ENCODE data around the gene SENP2.
"Not testable (repeated sequence)": the region's sequence is repeated elsewhere in the genome, so short reads cannot be mapped to it uniquely, and the experiment has no call there.

The SENP2 gene

DNA sequence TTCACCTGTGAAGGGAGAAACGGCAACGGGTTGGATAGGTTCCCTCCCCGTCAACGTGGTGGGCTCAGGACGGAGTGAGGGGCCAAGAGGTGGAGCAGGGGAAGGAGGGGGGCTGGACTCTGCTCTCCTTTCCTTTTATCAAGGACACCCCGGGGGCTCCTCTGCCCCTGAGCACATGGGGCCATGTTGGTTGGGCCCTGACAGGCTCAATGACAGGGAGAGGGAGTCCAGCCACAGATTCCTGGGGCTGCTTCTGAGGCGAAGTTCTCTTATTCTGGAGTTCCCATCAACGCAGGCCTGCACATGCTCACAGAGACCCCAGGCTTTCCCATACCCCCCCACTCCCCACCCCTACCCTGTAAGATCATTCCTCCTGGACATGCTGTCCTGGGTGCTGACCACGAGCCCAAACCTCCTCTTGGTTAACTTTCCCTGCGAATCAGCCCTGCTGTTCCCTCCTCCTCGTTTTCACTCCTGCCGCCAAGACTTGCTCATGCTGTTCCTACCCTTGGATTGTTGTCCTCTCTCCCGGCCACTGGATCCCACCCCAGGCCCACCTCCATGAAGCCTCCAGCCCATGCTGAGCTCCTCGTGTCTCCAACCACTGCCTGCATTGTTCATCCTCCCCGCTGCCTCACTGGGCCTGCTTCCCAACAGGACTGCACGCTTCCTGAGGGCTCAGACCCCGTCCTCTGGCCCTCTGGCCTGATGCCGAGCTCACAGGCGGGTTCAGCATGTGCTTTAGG lies 61.2 kb downstream of the SENP2 start:
- in situ Hi-C loops (cut with HindIII; ENCODE audit: low sequenced_read_pairs) = no loop called here

DNA sequence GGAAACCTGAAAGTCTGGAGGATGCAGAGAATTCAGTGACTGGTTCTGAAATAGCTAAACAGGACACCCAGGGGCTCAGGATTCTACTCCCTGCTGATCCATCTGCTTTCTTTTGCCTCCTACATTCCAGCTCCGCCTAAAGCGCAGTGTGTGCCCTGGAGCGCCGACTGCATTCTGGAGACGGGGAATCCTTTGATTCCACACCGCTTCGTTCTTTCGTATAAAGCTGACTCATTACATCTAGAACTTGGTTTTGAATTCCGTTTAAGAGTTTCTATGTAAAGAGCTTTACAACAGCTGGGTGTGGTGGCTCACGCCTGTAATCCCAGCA lies 61.8 kb downstream of the SENP2 start:
- in situ Hi-C loops (cut with HindIII; ENCODE audit: low sequenced_read_pairs) = no loop called here

DNA sequence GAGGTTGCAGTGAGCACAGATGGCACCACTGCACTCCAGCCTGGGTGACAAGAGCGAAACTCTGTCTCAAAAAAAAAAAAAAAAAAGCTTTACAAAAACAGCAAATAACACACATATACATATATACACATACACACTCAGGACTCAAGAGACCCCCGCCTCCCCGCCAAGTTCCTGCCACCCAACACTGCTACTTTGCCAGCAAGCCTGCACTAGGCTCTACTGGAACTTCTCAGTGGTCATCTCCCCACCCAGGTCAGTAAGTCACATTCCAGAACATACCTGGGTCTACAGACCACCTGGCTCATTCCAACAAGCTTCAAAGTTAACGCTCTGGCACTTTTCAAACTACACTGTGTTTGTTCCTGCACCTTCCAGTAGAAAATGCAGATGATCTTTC lies 62.3 kb downstream of the SENP2 start:
- in situ Hi-C loops (cut with HindIII; ENCODE audit: low sequenced_read_pairs) = no loop called here

DNA sequence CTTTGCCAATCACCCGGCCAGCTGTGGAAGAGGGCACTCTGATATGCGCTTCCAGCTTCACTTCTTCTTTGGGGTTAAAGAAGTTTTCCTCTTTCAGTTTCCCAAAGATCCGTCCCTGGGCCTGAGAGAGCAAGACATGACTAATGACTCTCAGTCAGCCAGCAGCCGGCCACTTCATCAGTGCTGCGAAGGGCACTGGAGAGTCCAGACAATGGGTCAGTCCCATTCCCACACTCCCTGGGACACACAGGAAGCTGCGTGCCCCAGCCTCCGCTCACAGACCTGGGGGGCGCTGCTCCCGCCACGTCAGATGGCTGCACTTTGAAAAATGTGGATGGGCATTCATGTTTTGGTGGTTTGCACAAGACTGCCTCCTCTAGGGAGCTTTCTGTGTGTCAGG lies 63.3 kb downstream of the SENP2 start:
- in situ Hi-C loops (cut with HindIII; ENCODE audit: low sequenced_read_pairs) = no loop called here

DNA sequence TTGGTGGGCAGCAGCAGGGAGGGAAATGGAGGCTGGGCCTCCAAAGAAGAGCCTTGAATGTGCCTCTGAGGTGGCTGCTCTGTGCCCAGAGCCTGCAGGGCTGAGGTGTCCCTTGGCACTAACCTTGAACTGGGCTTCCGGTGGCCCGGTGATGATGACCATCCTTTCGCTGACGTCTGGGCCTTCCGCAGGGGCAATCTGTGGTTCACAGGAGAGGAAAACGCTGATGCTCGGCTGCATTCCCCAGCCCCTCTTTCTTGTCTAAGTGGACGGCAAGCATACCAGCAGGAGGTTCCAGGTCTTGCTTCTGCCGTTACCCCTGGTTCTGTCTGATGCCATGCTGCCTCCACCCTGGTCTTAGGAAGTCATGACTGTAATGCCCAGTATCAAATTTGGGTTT lies 65.9 kb downstream of the SENP2 start:
- in situ Hi-C loops (cut with HindIII; ENCODE audit: low sequenced_read_pairs) = no loop called here

DNA sequence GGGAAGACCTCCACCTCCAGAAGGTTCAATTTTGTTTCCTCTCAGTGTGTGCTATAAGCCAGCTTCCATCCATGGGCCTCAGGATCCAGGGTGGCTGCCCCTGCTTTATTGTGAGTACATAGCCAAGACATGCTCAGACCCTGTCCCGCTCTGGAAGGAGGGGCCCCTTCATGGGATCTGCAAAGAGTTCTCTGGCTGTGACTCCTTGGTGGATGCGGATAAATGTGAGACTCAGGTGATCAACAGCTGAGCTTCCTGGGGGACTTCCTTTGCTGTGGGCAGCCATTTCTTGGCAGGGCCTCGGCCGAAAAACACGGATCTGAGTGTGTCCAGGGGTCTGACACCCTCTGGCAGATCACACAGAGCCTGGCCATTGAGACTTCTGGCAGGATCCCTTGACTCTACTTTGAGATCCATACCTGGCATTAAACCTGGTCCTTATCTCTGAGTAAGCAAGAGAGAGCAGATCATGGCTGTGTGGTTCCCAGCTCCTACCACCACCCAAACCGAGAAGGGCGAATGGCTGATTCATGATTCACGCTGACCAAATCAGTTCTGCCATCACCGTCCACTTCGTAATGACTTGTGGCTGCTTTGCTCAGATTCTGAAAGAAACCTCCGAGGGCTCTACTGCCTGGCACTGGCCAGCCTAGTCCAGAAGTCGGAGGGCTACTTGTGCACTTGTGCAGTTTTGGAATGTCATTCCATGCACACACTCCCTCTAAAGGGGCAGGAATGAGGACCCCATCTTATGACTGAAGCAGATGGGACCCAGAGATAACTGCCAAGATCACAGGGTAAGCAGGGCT lies 68.1 kb downstream of the SENP2 start:
- in situ Hi-C loops (cut with HindIII; ENCODE audit: low sequenced_read_pairs) = no loop called here

DNA sequence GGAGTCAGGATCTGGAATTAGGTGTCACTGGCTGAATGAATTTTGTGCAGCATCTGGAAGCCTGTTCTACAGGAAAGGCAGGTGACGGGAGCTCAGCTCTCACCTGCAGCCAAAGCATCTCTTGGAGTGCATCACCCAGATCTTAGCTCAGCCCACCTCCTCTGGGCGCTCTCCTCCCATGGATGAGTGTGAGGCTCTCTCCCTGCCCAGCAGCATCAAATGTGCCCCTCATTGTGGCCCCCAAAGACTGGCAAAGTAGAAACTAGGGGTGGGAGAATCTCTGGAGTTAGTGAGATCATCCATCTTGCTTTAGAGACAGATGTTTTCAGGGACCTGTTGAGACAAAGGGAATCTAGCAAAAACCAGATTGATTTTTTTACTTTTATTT lies 68.7 kb downstream of the SENP2 start:
- in situ Hi-C loops (cut with HindIII; ENCODE audit: low sequenced_read_pairs) = no loop called here

DNA sequence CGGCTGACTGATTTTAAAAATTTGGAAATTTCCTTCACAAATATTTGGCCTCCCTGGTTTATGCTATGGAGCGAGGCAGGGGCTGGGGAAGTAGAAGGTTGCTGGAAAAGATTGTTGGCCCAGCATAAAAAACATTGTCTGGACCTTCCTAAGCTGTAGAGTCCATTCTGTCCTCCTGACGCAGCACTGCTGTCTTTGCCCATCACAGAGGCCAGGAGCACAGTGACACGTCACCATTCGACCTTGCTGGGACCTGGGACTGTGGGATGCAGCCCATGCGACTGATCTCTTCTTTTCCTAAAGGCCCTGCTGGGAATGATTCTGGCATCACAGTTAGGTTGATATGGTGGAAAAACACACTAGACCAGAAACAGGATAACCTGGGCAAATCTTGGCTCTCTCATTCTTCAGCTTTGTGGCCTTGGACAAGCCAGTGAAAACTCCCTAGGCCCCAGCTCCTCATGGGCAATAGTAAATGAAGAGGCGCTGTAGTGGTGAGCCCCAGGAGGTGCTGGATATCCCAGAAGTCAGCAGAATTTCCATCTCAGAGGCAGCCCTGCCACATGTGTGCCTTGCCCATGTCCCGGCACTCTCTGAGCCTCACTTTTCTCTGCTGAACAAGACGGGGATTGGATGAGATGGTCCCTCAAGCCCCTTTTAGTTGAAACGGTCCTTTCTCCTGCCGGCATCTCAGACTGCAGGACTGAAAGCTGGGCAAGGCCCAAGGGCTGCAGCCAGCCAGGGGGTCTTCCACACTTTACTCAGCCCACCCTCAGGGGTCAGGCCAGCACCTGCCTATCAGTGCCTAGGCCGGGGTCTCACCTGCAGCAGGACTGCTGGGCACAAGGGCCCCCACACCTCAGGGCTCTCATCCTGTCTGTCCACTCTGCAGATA lies 69.6 kb downstream of the SENP2 start:
- in situ Hi-C loops (cut with HindIII; ENCODE audit: low sequenced_read_pairs) = no loop called here

DNA sequence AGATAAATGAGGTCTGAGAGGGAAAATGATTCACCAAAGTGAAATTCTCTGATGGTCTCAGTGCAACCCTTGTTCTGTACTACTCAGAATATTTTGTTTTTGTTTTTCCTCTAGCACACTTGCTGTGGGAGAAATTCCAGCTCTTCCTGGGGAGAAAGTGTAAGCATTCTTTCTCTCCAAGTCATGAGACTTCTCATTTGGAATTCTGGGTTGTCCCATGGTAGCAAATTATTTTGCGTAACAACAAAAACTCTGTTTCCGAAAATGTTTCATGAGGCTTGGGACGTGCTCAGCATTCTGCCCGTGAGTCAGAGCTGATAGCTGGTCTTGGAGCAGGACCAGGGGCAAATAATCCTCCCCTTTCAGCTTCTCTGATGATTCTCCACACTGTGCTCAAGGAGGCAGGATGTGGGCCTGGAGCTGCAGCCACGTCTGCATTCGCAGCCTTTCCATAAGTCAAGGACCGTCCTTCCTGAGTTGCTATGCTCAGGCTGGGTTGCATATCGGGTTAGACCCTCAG lies 70.3 kb downstream of the SENP2 start:
- in situ Hi-C loops (cut with HindIII; ENCODE audit: low sequenced_read_pairs) = no loop called here

DNA sequence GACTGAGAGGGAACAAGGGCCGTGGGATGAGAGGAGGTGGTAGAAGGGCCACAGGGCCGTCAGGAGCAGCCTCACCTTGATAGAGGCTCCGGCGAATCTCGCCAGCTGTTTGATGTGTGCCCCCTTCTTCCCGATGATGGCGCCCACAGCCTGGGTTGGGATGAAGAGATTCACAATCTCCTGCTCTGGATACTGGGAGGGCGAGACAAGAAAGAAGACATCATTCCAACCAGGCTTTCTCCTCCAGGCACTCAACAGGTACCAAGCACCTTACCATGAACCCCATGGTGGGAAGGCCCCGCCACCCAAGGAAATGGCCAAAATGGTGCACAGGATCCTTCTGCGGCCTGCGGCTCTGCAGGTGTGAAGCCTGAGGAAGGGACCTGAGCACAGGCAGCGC lies 71.1 kb downstream of the SENP2 start:
- in situ Hi-C loops (cut with HindIII; ENCODE audit: low sequenced_read_pairs) = no loop called here

DNA sequence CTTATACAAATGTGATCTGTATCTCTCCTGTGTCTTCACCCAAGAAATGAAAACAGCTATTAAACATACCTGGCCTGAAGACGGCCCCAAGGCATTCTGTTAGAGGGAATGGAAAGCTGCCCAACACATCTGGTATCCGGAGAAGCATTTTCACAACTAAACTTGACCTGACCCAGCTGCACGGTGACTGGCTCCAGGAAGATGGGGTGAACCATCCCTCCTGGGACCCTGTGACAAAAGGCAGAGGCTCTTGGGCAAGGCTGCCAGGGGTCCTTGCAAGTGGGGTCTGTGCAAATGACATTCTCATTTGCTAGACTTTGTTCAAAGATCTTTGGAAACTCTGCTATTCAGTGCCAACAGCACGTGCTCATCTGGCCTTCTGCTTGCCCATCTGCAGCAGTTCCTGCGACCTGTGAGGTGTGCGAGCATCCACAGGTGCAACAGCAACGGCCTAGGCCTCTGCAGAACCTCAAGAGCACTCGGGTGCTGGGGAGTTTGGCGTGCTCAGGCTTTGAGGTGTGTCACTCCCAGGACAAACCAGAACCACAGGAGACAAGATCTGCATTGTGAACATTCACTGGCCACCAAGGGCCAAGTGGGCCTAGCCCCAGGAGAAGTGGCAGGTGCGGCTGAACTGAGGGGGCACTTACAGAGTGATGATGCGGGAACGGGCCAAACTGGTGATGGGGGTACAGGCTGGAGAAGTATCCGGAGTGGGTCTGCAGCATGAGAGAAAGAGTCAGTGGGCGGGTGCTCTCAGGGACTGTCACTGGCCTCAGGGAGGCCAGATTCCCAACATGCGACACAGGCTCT lies 71.8 kb downstream of the SENP2 start:
- in situ Hi-C loops (cut with HindIII; ENCODE audit: low sequenced_read_pairs) = no loop called here

DNA sequence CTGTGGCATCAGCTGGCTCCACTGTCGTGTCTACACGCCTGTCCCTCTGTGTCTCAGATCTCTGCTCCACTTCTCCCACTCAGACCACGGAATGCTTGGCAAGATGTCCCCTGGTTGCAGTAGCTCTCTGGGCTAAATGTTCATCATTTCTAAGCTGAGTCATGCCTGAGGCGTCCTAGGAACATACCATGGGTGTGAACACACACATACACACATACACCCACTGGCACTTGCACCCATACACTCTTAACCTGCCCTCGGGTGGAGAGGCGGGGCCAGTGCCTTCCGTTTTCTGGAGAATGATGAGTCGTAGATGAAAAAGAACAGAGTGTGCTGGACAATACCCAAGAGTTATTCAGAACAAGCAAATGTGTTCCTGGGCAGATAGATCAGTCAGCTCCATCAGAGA lies 72.4 kb downstream of the SENP2 start:
- in situ Hi-C loops (cut with HindIII; ENCODE audit: low sequenced_read_pairs) = no loop called here

DNA sequence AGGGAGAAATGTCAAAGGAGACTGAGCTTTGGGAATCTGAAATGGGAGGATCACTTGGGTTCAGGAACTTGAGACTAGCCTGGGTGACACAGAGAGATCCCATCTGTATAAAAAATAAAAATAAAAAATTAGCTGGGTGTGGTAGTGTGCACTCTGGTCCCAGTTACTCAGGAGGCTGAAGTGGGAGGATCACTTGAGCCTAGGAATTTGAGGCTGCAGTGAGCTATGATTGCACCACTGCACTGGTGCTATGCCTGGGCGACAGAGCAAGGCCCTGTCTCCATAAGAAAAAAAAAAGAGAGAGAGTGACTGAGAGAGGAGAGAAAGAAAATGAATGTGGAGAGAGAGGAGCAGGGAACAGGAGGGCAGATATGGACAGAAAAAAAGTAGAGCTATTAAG lies 72.8 kb downstream of the SENP2 start:
- in situ Hi-C loops (cut with HindIII; ENCODE audit: low sequenced_read_pairs) = no loop called here

DNA sequence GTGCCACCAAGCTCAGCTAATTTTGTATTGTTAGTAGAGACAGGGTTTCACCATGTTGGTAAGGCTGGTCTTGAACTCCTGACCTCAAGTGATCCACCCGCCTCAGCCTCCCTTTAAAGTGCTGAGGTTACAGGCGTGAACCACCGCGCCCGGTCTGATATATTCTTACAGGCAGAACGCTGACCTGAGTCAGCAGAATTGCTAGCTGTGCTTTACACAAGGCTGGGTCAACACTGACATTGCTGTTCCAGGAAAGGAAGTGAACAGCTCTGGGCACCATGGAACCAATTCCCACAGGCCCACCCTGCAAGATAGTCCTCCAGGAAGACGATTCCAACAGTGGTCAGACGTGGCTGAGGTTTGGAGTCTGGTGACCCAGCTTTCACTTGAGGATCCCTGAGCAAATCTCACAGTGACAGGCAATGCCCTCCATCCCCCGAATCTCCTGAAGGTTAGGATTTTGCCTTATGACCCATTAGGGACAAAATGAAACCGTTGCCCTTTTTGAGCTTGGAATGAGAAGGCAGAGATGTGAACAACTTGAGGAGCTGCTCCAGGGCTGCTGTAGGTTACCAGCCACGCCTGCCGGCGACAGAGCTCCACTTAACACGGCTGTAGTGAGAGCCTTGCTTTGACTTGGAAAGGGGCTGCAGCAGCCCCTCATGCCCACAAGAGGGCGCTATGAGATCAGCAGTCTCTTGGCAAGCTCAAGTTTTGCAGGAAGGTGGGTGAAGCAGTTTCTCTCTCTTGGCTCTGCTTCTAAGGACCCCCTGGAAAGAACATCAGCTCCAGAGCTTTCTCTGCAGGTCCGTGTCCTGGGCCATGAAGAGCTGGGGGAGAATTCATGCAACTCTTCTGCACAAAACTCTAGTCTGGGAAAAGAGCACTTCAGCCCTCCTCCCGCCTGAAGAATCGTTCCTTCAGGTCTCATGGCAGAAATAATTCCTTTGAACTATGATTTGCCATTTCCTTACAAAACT lies 74.1 kb downstream of the SENP2 start:
- in situ Hi-C loops (cut with HindIII; ENCODE audit: low sequenced_read_pairs) = no loop called here

DNA sequence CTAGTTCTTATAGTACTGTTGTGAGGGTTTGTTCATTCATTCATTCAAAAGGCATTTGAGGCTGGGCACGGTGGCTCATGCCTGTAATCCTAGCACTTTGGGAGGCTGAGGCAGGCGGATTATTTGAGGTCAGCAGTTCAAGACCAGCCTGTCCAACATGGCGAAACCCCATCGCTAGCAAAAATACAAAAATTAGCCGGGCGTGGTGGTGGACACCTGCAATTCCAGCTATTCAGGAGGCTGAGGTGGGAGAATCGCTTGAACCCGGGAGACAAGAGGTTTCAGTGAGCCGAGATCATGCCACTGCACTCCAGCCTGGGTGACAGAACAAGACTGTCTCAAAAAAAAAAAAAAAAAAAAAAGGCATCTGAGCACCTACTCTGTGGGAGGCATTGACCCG lies 75.2 kb downstream of the SENP2 start:
- in situ Hi-C loops (cut with HindIII; ENCODE audit: low sequenced_read_pairs) = not testable (repeated sequence)

DNA sequence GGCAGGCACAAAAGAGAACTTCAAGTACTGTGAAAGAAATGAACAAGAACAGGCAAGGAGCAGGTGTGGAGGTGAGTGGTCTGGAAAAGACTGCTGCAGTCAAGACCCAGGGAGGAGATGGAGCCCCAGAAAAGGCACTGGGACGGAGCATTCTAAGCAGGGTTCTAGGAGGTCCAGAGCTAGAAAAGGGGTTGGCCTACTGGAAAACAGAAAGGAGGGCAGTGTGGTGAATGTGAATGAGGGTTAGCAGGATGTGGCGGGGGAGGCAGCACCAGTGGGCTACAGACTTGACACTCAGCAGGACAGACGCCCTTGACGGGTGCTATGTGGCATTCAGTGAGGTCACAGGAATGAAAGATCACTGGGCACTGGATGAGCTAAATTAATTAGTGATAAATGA lies 75.7 kb downstream of the SENP2 start:
- in situ Hi-C loops (cut with HindIII; ENCODE audit: low sequenced_read_pairs) = no loop called here

DNA sequence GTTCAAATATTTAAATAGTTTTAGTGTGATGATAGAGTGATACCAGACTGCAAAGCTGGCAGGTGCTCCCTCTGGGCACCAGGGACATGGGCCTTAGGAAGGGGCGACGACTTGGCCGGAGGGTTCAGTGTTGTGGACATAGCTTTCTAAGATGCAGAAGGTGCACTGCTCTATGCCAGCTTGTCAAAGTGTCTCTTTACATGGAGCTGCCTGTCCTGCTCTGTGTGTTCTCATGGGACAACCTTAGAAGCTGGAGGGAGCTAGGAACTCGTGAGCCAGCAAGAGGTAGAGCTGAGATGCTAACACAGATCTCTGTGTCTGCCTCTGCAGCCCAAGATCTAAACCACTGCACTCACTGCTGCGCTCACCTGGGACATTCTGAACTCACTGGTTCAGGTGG lies 77.8 kb downstream of the SENP2 start:
- in situ Hi-C loops (cut with HindIII; ENCODE audit: low sequenced_read_pairs) = no loop called here

DNA sequence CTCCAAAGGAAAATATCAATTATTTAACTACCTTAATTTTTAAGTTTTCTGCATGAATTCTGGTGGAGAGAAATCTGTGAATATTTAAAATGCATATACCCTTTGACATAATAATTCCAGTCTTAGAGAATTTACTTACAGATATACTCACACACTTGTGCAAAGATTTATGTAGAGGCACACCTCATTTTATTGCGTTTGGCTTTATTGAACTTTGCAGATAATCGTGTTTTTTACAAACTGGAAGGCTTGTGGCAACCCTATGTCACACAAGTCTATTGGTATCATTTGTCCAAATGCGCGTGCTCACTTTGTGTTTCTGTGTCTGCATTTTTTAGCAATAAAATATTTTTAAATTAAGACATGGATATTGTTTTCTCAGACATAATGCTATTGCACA lies 81.5 kb downstream of the SENP2 start:
- in situ Hi-C loops (cut with HindIII; ENCODE audit: low sequenced_read_pairs) = no loop called here

DNA sequence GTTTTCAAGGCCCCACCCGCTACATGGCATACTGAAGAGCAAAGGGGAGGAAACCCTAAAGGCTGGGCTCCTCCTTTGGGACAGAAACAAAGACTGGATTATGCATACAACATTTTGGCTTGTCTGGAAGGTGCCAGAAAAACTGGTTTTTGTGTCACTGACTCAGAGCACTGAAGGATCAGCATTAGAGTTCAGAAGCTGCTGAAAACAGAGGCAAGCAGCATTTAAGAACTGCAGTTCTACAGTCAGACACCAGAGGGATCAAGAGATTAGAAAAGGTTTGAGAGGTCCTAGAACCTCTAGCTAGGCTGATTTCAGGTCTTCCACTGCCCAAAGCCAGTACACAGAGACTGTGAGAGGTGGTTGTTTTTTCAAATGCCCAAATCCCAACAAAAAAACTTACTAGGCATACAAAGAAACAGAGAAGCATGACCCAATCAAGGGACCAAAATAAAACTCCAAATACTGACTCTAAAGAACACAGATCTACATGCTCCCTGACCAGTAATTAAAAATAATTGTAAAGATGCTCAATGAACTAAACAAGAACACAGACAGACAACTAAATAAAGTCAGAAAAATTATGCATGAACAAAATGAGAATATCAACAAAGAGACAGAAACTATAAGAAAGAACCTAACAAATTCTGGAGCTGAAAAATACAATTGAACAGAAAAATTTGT lies 91.2 kb downstream of the SENP2 start:
- in situ Hi-C loops (cut with HindIII; ENCODE audit: low sequenced_read_pairs) = no loop called here
